Activated CD4-positive, alpha-beta memory T cell treated with anti-CD3 and anti-CD28 coated beads, Interleukin-2, amount 10 ng/mL, durations not matched to agents 7 days and 5 days (primary cell): ENCODE results near the gene ARHGEF4. TPM values are rescaled to one million over a fixed set of nuclear protein-coding genes. Genes with fewer than 3 reads are reported as not detected.

ENCODE experiments used
- CTCF ChIA-PET: fragments of 350-600 bp; sonication (Branson Sonifier 250); formaldehyde crosslinking; loops from one replicate; lab custom pipeline; 2021; ENCODE audit warnings: antibody characterized with exemption, inconsistent platforms; lab: Charles Lee
- POLR2A ChIA-PET: fragments of 350-600 bp; sonication (Branson Sonifier 250); formaldehyde crosslinking; loops from one replicate; lab custom pipeline; 2021; ENCODE audit warnings: antibody characterized with exemption; lab: Charles Lee
- DNase-seq: peaks from one replicate; pipeline ENCODE4 v3.0.0-alpha.2; 2020
- H3K27ac Mint-ChIP-seq: one replicate; pipeline ENCODE4 v1.8.0; 2021; ENCODE audit warnings: mild to moderate bottlenecking, mixed read lengths
- H3K27me3 Mint-ChIP-seq: one replicate; pipeline ENCODE4 v1.8.0; 2021; ENCODE audit warnings: mixed read lengths
- H3K36me3 Mint-ChIP-seq: one replicate; pipeline ENCODE4 v1.8.0; 2021; ENCODE audit warnings: low read depth, mixed read lengths
- H3K4me1 Mint-ChIP-seq: one replicate; pipeline ENCODE4 v1.8.0; 2021; ENCODE audit warnings: mixed read lengths
- H3K4me3 Mint-ChIP-seq: one replicate; pipeline ENCODE4 v1.8.0; 2021; ENCODE audit warnings: mild to moderate bottlenecking, mixed read lengths
- H3K9me3 Mint-ChIP-seq: one replicate; pipeline ENCODE4 v1.8.0; 2021; ENCODE audit warnings: mixed read lengths
- total RNA-seq, 2 experiments: library from RNA; stranded (reverse); gene quantifications; one replicate each; pipeline ENCODE4 v1.2.3, GENCODE V29; 2021

Gene ARHGEF4
- total RNA-seq, 2 experiments from 2014 or later, result 0.25 to 0.30 TPM

DNA sequence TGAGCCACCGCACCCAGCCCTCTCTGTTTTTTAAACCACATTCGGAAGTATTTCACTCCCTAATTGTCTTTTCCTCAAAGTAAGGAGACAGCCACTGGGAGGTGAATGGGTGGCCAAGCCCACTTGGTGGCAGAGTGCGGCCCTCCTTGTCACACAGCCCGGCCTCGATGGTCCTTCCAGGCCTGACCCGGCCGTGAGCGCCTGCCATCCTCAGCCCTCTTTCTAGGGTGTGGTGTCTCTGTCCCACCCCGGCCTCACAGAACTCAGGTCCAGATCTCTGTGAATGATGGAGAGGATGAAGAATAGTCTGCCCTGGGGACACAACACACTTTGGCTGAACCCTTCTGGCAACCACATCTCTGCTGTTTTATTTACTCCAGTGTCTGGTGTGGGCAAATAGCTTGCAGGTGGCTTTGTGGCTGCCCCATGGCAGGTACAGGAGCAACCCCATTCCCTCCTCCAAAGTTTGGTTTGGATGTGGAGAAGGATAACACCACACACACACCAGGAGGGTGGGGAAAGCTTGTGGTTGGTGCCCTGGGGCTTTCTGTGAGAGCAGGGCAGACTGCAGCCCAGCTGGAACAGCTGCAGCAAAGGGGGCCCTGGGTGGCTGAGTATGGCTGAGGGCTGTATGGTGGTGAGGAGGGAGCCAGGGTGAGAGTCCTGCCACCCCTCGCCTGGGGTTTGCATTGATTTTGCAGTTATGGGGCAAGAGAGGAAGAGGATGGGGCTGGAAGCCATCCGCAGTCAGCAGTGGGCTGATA, 167.9 kb downstream of the ARHGEF4 start:
- no peaks in the 10 kb centered on the region for H3K36me3 Mint-ChIP-seq
- H3K9me3 Mint-ChIP-seq, result no peaks in the 10 kb centered on the region
- no peak overlapping the region for H3K27ac Mint-ChIP-seq
- ChIA-PET CTCF (no interaction called here), POLR2A (no interaction called here)
- peaks cover 4% of the 10 kb centered on the region for H3K4me1 Mint-ChIP-seq
- H3K4me3 Mint-ChIP-seq, result no peak overlapping the region
- DNase-seq, result no peak
- H3K27me3 Mint-ChIP-seq, result peaks cover 20% of the 10 kb centered on the region

DNA sequence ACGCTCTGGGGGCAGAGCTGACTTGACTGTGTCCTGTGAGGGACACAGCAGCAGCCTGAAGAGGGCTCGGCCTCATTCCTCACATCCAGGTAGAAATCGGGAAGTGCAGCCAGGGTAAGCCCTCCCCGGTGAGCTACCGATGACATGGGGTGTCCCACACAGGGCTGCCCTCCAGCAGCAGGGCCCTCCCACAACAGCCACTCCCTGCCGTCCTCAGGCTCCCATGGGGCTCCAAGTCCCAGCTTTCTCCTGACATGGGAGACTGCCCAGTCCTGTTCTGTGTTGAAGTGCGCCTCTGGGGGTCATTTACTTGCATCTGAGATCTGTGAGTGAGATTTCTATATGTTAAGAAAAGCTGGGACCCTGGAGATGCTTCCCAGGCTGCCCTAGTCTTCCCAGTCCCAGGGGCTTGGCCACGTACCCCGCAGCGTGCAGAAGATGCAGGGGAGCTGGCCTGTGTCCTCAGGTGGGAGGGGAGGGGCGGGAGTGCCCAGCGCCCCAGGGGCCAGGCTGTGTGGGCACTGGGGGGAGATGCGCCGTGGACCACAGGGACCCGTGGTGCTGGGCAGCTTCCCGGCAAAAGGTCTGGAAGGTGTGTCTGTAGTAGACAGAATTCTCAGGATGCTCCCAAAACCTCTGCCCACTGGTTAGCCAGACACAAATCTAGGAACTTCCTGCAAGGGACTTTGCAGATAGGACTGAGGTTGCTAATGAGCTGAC, 168.7 kb downstream of the ARHGEF4 start:
- Mint-ChIP-seq H3K36me3 (no peaks in the 10 kb centered on the region), H3K4me3 (no peak overlapping the region), H3K9me3 (no peaks in the 10 kb centered on the region), H3K27ac (no peak overlapping the region), H3K27me3 (peaks cover 22% of the 10 kb centered on the region), H3K4me1 (peaks cover 11% of the 10 kb centered on the region)
- no peak for DNase-seq
- CTCF ChIA-PET, result no interaction called here
- POLR2A ChIA-PET, result no interaction called here

DNA sequence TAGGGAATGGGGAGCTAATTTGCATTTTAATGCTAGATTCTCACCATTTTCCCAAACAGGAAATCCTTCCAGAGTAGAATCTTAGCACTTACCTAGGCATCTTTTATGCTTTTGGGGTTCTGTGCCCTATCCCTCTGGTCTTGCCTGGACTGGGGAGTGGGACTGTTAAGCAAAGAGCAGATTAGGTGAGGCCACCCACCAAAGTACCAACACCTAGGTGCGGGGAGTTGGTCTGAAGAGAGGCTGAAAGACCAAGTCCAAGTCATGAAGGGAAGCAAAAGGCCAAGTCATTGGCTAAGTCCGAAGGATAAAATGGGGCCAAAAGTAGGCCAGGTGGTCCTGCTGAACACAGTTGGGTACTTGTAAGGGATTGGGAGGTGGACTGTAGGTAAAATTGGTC, 169.8 kb downstream of the ARHGEF4 start:
- ChIA-PET POLR2A (no interaction called here), CTCF (no interaction called here)
- Mint-ChIP-seq H3K4me3 (no peak overlapping the region), H3K27ac (no peak overlapping the region), H3K36me3 (no peaks in the 10 kb centered on the region), H3K4me1 (peaks cover 19% of the 10 kb centered on the region), H3K27me3 (peaks cover 27% of the 10 kb centered on the region), H3K9me3 (no peaks in the 10 kb centered on the region)
- DNase-seq, result no peak

DNA sequence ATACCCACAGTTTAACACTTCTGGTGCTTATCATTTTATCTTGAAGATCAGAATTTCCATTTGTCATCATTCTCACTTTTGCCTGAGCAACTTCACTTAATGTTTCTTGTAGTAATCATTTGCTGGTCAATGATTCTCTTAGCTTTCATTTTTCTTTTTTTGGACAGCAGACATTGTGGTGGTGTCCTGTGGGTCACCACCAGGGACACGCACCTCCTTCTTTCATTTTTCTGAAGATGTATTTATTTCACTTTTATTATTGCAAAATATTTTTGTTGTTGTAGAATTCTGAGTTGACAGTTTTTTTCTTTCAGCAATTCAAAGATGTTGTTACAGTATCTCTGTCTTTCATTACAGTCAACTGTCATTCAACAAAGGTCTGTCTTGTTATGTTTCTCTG, 172.3 kb downstream of the ARHGEF4 start:
- POLR2A ChIA-PET, result no interaction called here
- peaks cover 19% of the 10 kb centered on the region for H3K4me1 Mint-ChIP-seq
- H3K36me3 Mint-ChIP-seq, result no peaks in the 10 kb centered on the region
- CTCF ChIA-PET, result no interaction called here
- H3K9me3 Mint-ChIP-seq, result no peaks in the 10 kb centered on the region
- no peak for DNase-seq
- no peak overlapping the region for H3K4me3 Mint-ChIP-seq
- no peak overlapping the region for H3K27ac Mint-ChIP-seq
- peaks cover 26% of the 10 kb centered on the region for H3K27me3 Mint-ChIP-seq

DNA sequence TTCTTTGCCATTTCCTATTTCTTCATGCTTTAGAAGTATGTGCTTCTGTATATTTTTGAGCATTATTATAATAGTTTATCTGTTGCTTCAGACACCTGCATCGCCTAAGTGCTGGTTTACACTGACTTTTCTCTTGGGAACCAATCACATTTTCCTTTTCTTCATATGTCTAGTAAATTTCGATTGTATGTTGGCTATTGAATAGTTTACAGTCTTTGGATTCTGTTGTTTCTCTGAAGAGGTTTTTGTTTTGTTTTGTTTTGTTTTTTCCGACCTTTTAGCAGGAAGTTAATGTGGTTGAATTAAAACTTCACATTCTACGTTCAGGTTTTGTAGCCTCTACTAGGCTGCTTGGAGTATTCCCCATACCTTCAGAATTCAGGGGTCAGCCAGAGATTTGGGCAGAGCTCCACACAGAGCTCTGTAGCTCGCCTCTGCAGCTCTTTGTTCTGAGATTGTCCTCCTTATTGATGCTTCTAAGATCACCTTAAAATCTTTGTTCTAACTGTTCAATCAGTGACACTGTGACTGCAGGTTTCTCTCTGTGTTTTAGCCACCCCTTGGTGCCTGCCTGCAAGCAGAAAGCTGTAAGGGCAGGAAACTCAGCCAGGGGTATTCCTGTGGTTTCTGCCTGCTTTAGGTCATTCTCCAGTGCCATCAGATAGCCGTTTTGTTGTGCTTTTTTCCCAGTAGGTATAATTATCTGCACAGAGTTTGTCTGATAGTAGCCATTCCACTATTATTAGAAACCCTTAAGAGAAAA, 173.2 kb downstream of the ARHGEF4 start:
- CTCF ChIA-PET, result interaction anchor here (0.5 kb wide), 1 partner anchor 718 kb away, joined by 3 read pairs; no protein-coding TSS in a partner anchor
- Mint-ChIP-seq H3K27ac (no peak overlapping the region), H3K27me3 (peaks cover 26% of the 10 kb centered on the region), H3K9me3 (no peaks in the 10 kb centered on the region), H3K4me1 (peaks cover 19% of the 10 kb centered on the region), H3K4me3 (no peak overlapping the region), H3K36me3 (no peaks in the 10 kb centered on the region)
- POLR2A ChIA-PET, result no interaction called here
- no peak for DNase-seq

DNA sequence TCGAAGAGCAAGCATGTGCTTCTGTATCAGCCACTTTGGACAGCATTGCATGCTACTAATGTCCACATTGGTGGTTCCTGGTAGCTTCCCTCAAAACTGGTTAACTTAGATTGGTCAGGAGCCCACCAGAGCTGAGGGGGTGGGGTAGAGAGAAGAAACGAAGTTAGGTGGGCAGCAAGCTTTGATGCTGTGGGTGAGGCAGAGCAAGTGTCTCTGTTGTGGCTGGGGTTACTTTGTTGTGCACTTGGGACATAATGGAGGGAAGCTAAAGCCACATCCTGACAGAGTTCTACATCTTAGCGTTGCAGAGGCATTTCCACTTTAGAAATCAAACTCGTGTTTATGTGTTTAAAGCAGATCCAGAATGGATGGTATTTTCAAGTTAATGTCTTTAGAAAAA, 173.9 kb downstream of the ARHGEF4 start:
- H3K27ac Mint-ChIP-seq, result peak overlapping the region; percentile 2
- no peak overlapping the region for H3K4me3 Mint-ChIP-seq
- no peaks in the 10 kb centered on the region for H3K36me3 Mint-ChIP-seq
- ChIA-PET CTCF (interaction anchor here (0.5 kb wide), 1 partner anchor 718 kb away, joined by 3 read pairs; no protein-coding TSS in a partner anchor), POLR2A (no interaction called here)
- no peaks in the 10 kb centered on the region for H3K9me3 Mint-ChIP-seq
- H3K4me1 Mint-ChIP-seq, result peaks cover 19% of the 10 kb centered on the region
- peaks cover 26% of the 10 kb centered on the region for H3K27me3 Mint-ChIP-seq
- no peak for DNase-seq

DNA sequence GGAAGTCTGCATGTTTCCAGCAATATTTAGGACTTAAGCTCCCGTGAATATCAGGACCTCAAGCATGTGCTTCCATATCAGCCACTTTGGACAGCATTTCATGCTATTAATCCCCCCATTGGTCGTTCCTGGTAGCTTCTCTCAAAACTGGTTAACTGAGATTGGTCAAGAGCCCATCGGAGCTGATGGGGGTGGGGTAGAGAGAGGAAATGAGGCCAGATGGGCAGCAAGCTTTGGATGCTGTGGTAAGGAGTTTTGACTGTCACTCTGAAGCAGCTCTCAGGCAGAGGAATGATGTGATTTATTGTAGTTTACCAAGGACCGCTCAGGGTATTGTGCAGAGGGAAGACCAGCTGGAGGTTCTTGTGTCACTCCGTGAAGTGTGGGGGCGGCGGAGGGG, 174.8 kb downstream of the ARHGEF4 start:
- Mint-ChIP-seq H3K27ac (no peak overlapping the region), H3K27me3 (peaks cover 26% of the 10 kb centered on the region), H3K4me1 (peaks cover 19% of the 10 kb centered on the region), H3K9me3 (no peaks in the 10 kb centered on the region), H3K36me3 (no peaks in the 10 kb centered on the region), H3K4me3 (no peak overlapping the region)
- ChIA-PET CTCF (interaction anchor here (1.0 kb wide), 1 partner anchor 15 kb away, joined by 3 read pairs; no protein-coding TSS in a partner anchor), POLR2A (no interaction called here)
- DNase-seq, result no peak

DNA sequence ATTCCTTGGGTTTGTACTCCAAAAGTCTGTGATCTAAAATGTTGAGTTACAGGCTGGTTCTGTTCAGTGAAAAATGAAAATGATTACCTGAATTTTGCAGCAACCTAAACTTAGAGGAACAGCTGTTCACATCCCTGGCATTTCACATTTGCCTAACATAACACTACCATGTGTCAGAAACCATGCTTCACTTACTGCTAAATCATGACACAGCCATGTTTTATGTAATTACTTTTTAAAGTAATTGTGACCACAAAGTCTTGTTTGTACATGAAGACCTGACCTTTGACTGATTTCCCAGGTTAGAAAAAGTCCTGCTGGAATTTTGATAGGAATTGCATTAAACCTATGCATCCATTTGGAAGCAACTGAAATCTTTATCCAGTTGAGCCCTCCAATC, 177.4 kb downstream of the ARHGEF4 start:
- POLR2A ChIA-PET, result no interaction called here
- Mint-ChIP-seq H3K9me3 (no peaks in the 10 kb centered on the region), H3K27ac (no peak overlapping the region), H3K4me1 (peaks cover 18% of the 10 kb centered on the region), H3K4me3 (no peak overlapping the region), H3K36me3 (no peaks in the 10 kb centered on the region), H3K27me3 (peaks cover 34% of the 10 kb centered on the region)
- DNase-seq, result no peak
- CTCF ChIA-PET, result no interaction called here

DNA sequence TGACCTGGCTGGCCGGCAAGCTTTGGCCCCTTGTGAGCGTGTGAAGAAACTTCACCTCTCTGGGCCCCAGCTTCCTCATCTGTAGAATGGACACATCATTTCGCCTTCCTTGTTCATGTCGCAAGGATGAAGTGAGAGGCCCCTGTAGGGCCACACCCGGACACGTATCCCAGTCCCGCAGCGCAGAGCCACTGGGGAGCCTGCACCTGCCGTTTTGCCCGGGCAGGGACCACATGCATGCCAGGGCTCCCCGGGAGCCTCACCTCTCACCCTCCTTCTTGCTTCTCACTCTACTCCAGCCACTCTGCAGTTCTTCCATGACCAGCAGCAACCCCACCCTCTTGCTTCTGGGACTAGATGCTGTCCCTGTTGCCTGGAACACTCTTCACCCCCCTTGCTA, 179.1 kb downstream of the ARHGEF4 start:
- Mint-ChIP-seq H3K4me1 (peaks cover 4% of the 10 kb centered on the region), H3K4me3 (no peak overlapping the region), H3K27me3 (peaks cover 23% of the 10 kb centered on the region), H3K9me3 (no peaks in the 10 kb centered on the region), H3K27ac (no peak overlapping the region), H3K36me3 (no peaks in the 10 kb centered on the region)
- ChIA-PET CTCF (no interaction called here), POLR2A (no interaction called here)
- DNase-seq, result no peak

DNA sequence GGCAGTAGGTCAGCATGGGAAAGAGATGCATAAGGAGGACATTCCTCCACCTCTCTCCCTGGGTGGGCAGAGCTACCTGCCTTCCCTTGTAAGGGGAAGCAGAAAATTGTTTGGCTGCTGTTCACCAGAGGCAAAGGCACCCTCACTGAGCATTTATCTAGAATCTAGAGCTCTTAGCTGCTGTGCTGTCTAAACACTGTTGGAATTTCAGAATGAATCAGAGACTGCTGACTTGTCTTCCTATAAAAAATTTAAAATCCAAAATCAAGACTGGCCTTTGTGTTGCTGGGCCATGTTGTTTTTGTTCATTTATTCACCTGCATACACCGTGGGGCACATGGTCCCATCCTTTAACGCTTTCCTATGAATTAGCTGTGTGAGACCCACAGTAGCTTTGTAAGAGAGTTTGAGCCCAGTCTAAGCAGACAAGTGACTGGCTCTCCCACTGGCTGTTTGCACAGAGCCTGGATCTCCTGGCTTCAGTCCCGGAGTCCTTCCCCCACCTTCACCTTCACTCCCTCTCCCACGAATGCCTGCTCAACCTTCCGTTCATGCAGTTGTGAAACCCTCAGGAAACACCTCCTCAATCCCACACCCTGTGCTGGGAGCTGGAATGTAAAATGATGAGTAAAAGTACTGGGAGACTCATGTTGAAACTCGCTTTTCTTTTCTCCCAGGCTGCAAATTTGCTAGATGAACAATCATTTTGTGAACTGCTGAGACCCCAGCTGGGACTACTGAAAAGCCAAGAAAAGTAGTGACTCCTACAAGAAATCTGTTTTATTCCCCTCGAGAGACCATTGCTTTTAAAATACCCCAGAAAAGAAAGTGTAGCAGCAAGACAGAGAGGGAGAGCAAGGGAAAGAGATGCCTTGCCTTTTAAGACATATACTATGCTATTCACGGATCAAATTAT, 180.4 kb downstream of the ARHGEF4 start:
- H3K36me3 Mint-ChIP-seq, result no peaks in the 10 kb centered on the region
- no peak for DNase-seq
- no peaks in the 10 kb centered on the region for H3K9me3 Mint-ChIP-seq
- H3K27ac Mint-ChIP-seq, result no peak overlapping the region
- peaks cover 18% of the 10 kb centered on the region for H3K27me3 Mint-ChIP-seq
- CTCF ChIA-PET, result no interaction called here
- H3K4me1 Mint-ChIP-seq, result no peaks in the 10 kb centered on the region
- H3K4me3 Mint-ChIP-seq, result no peak overlapping the region
- POLR2A ChIA-PET, result no interaction called here

DNA sequence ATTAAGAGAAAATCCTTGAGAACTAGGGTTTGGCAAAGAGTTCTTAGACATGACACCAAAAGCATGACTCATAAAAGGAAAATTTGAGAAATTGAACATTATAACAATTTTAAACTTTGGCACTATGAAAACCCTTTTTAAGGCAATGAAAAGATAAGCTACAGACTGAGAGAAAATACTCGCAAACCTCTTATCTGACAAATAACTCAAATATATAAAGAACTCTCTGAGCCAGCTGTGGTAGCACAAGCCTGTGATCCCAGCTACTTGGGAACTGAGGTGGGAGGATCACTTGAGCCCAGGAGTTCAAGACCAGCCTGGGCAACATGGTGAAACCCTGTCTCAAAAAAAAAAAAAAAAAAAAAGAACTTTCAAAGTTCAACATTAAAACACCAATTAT, 186.0 kb downstream of the ARHGEF4 start:
- ChIA-PET CTCF (no interaction called here), POLR2A (no interaction called here)
- Mint-ChIP-seq H3K27me3 (peaks cover 35% of the 10 kb centered on the region), H3K4me1 (no peaks in the 10 kb centered on the region), H3K36me3 (no peaks in the 10 kb centered on the region), H3K4me3 (no peak overlapping the region), H3K9me3 (no peaks in the 10 kb centered on the region), H3K27ac (no peak overlapping the region)
- no peak for DNase-seq

DNA sequence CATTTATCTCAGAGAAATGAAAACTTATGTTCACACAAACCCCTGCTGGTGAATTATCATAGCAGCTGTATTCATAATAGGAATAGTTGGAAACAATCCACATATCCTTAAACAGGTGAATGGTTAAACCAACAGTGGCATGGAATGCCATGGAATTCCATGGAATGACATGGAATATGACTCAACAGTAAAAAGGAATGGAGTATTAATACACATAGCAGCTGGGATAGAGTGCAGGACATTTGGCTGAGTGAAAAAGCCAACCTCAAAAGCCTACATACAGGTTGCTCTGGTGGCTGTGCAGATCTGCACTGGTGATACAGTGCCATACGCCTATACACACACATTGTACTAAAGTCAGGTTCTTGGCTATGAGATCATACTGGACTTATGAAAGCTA, 187.0 kb downstream of the ARHGEF4 start:
- peaks cover 29% of the 10 kb centered on the region for H3K27me3 Mint-ChIP-seq
- no peak overlapping the region for H3K27ac Mint-ChIP-seq
- POLR2A ChIA-PET, result no interaction called here
- no peak for DNase-seq
- CTCF ChIA-PET, result no interaction called here
- no peaks in the 10 kb centered on the region for H3K36me3 Mint-ChIP-seq
- H3K4me3 Mint-ChIP-seq, result no peak overlapping the region
- H3K4me1 Mint-ChIP-seq, result no peaks in the 10 kb centered on the region
- no peaks in the 10 kb centered on the region for H3K9me3 Mint-ChIP-seq
